Hematopoietic multipotent progenitor cell (in vitro differentiated cells): ENCODE data around the gene EMILIN1. TPM values are rescaled to one million over a fixed set of nuclear protein-coding genes. Genes with fewer than 3 reads are reported as not detected.
"Not testable (repeated sequence)": the region's sequence is repeated elsewhere in the genome, so short reads cannot be mapped to it uniquely, and the experiment has no call there.

Experiments
- DNase-seq, 3 donors: peaks; one replicate each; pipeline ENCODE4 v3.0.0-alpha.2; 2011 to 2015; ENCODE audit warnings: low read depth in 2 of 3, low spot score in 2 of 3
- total RNA-seq: library from RNA; depleted of rRNA; stranded (reverse); fragments of >200 nt; gene quantifications from one replicate; pipeline ENCODE4 v1.2.3, GENCODE V29; 2012

Gene EMILIN1
- total RNA-seq, 1 donor = 31.2 TPM

DNA sequence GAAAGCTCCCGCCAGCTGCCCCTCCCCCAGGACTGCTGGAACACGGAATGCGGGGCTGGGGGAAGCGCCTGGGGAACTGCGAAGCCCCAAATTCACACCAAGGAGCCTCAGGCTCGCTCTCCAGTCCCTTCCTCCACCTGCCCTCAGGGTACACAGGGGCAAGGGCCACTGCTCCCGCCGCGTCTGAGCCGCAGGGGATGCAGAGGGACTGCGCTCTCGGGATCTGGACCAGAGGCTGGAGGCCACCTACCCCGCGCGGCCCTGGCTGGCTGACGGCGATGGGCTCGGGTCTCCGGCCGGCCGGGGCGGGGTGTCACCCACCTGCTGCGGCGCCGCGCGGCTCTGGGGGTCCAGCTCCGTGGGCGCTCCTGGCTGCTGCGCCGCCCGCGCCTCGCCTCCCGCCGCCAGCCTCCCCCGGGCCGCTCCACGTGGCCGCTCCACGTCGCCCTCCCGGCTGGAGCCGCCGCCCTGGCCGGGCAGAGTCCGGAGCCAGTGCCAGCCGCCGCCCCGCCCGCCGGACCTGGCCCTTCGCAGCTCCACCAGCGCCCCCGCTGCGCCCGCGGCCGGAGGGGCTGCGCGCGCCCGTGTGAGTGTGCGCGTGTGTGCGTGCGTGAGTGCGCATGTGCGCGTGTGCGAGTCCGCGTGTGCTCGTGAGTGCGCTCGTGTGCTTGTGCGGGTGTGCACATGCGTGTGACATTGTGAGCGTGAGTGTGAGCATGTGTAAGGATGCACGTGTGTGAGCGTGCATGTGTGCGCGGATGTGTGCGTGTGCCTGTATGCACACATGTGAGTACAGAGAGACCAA lies 40.3 kb downstream of the EMILIN1 start, which contains the start of gene CGREF1:
Gene CGREF1, minus strand, starts transcription at position 604 of the 805 bp plus-strand sequence. CDS start 14,762 bp downstream, outside the sequence.
- DNase-seq = peak in 1 of 3 donors; percentile 27

DNA sequence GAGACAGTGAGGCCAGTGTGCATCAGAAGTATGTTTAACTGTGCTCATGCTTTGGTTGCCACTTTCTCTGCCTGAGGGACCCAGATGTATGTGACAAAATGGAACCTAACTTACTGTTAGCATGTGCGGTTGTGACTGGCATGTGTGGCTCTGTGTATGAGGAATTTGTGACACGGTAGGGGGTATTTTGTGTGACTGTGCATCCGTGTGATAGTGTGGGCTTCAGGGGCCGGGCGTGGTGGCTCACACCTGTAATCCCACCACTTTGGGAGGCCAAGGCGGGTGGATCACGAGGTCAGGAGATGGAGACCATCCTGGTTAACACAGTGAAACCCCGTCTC lies 40.9 kb downstream of the EMILIN1 start:
- not testable (repeated sequence) for DNase-seq

DNA sequence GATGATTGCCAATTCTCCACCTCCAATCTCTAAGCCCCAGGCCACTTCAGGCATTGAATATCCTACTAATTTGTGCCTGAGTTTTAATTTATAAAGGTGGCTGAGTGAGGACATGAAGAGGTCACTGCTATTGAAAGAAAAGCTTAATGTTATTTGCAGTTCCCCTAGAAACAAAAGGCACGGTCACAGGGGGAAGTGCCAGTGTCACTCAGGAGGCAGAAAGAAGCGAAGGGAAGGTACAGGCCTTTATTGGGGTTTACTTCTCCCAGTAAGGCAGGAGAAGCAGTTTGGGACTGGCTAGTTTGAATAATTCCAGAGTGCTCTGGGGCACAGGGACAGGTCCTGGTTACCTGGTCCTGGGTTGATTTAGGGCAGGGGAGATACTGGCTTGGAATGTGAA lies 43.5 kb downstream of the EMILIN1 start:
- DNase-seq = no peak

DNA sequence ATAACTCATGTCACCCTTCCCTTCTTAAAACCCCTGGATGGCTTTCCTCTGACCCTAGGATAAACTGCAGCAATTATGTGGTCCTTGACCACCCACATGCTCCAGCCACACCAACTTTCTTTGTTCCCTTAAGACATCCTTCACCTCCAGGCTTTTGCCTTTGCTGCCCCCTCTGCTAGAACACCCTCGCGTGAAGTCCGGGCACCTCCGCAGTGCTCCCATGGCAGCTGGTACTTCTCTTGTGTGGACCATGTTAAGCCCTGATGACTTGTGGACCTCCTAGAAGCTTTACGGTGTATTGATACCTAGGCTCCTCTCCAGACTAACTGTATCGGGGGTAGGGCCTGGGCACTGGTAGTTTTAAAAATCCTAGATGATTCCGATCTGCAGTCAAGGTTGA lies 44.4 kb downstream of the EMILIN1 start:
- no peak for DNase-seq

DNA sequence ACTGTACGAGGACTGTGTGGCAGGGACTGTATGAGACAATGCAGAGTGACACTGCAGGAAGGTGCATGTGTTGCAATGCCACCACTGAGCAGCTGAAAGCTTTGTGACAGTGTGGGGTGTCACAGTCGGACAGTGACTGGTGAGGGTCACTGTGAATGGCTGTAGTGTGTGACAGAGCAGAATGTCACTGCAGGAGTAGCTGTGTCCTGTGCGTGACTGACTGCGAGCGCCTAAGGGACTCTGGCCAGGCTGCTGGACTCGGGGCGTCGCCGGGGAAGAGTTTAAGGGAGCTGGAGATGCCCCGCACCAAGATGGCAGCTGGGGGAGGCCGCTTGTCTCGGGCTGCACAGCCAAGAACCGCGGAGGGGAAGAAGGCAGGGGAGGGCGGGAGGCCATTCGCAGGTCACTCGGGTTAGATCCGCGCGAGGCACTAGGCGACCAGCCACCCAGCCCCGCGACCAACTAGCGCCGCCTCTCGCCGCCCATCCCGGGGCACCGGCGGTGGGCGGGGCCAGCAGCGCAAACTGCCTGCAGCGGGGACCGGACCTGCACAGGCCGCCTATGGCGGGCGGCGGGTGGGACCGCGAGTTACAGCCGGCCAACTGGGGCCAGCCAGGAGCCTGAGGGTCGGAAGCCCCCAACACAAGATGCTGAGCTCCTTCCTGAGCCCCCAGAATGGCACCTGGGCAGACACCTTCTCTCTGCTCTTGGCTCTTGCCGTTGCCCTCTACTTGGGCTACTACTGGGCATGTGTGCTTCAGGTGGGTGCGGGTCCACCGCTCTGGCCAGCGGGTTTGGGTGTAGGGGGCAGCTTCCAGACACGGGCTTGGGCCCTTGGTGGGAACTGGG lies 45.1 kb downstream of the EMILIN1 start, which contains the start of gene ABHD1:
Gene ABHD1, plus strand, starts transcription at position 514 of the 849 bp plus-strand sequence. Its CDS starts 134 bp downstream, at position 648.
- DNase-seq = peak in 2 of 3 donors; percentile 62 to 65

DNA sequence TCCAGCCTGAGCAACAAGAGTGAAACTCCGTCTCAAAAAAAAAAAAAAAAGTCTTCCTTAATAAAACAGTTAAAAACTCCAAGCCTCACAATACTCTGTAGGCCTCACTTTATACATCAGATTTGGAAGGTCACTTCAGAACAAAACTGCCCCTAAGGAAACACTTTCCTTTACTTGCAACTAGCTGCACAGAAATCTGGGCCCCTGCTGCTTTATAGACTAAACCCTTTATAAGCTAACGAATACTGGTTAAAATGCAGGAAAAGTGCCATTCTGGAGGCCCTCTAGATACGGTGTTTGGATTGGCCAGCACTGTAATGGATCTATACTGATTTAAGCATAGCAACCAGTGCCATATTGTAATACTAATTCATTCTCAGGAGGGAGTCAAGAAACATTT lies 46.7 kb downstream of the EMILIN1 start:
- DNase-seq = no peak

DNA sequence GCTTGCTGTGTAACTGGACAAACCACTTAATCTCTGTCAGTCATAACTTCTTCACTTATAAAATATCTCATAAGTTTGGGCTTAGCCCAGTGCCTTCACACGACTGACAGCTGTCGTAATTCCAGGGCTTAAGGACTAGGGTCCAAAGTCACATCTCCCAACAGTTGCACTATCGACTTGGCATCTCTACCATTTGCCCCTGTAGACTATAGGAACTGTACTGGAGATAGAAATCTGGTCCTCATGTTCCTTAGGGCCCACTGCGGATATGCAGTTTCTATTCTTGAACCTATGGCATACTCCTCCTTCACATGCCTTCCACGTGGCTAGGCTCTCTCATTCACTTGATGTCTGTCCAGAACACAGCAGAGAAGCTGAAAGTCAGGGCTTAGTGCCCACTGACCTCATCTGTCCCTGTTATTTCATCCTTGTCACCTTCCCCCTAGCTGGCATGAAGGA lies 47.9 kb downstream of the EMILIN1 start:
- no peak for DNase-seq

DNA sequence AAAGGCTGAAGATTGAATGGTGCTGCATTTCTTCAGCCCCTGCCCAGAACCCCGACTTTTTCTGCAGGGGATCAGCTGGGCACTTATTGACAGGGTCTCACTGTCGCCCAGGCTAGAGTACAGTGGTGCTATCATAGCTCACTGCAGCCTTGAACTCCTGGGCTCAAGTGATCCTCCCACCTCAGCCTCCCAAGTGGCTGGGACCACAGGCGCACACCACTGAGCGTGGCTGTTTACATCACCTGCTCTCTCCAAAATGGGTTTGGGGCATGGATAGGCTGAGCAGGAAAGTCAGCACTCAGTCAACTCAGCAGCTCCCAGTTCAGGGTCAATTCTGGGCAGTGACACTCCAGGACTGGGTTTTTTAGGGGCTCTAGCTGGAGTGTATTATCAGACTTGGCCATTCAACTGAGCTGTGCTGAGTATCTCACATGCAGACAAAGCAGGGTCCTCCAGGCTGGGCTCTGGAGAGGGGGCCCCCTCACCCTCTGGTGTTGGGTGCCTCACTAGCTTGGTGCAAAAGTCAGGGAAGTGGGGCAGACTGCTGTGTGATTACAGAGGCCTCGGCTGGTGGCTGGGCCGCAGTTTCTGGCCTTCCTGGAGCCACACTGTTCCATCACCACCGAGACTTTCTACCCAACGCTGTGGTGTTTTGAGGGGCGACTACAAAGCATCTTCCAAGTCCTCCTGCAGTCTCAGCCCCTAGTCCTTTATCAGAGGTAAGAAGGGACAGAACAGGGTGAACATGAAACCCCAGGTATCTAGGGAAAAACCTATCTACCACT lies 49.7 kb downstream of the EMILIN1 start:
- no peak for DNase-seq

DNA sequence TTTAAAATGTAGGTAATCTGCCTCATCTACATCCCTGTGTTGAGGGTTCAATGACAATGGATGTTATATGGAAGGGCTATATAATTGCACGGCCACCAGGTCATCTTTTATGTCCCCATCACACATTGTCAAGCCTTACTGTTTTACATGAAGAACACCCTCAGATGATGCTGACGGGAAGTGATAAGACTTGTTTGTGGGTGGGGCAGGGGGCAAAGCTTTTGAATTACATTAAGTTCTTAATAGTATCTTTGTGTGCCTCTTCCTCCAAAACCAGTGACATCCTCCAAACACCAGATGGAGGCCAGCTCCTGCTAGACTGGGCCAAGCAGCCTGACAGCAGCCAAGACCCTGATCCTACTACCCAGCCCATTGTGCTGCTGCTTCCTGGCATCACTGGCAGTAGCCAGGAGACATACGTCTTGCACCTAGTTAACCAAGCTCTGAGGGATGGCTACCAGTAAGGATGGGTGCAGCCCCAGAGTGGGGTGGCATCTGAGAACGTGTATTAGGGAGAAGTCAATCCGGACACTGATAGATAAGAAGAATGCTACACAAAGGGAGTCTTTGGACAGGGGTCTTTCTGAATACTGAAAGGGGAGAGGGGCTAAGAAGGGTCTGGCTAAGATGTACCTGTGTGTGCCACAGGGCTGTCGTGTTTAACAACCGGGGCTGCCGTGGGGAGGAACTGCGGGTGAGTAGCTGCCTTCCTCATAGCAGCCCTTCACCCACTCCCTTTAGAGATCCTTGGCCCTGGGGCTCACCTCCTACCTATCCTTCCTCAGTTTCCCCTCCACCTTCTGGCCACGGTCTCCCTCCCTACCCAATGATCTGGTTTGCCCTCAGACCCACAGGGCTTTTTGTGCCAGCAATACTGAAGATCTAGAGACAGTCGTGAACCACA lies 50.5 kb downstream of the EMILIN1 start:
- DNase-seq = no peak

DNA sequence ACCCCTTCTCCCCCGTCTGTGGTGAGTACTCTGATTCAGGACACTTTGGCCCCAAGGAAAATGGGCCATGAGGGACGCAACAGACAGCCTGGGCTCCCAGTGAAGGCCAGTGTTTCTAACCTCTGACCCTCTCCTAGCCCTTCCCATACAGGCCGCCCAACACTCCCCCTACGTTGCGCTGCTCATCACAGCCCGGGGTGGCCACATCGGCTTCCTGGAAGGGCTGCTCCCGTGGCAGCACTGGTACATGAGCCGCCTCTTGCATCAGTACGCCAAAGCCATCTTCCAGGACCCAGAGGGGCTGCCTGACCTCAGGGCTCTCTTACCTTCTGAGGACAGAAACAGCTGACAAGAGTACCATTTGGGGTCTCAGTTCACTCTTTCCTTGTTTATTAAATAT lies 52.0 kb downstream of the EMILIN1 start:
- no peak for DNase-seq

DNA sequence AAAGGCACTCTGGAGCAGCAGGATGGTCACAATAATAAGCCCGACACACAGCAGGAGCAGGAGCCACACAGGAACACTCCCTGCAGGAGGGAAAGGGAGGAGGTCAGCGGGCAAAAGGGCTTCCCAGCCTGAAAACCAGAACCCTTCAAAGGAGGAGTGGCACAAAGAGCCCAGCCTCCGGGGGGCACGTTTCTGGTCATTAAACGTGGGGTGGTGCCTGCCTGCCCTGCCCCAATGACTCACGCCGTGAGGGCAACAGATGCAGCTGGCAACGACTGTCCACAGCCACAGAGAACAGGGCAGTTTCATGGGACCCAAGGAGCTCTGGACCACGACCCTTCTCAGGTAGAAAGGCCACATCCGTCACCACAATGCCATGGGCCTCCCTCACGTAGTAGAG lies 53.0 kb downstream of the EMILIN1 start:
- no peak for DNase-seq

DNA sequence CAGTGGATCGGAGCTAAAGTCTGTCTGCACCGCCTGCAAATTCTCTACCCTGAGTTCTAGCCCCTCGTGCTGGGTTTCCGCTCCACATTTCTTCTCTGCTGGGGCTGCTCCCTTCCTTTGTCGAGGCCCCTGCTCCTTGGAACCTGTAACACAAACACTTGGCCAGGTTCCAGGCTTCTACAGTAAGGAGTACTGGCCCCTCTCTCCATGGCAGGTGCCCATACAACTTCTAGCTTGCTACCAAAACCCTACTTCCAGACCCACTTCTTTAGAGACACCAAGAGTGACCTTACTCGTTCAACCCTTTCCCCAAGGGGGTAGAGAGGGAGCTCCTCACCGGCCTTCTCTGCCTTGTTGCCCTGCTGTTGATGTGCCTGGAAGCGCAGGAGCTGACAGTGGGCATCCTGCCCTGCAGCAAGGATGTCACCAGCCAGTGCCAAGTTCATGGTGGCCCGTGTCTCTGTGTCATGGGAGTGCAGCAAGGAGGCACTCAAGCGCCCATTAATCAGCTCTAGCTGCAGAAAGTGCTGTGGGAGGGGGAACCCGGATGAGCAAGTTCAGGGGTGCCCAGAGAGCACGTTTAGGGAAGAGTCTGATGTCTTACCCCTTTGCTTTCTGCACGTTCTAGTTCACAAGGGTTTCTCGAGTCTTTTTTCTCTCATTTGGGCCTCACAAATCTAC lies 54.9 kb downstream of the EMILIN1 start:
- no peak for DNase-seq

DNA sequence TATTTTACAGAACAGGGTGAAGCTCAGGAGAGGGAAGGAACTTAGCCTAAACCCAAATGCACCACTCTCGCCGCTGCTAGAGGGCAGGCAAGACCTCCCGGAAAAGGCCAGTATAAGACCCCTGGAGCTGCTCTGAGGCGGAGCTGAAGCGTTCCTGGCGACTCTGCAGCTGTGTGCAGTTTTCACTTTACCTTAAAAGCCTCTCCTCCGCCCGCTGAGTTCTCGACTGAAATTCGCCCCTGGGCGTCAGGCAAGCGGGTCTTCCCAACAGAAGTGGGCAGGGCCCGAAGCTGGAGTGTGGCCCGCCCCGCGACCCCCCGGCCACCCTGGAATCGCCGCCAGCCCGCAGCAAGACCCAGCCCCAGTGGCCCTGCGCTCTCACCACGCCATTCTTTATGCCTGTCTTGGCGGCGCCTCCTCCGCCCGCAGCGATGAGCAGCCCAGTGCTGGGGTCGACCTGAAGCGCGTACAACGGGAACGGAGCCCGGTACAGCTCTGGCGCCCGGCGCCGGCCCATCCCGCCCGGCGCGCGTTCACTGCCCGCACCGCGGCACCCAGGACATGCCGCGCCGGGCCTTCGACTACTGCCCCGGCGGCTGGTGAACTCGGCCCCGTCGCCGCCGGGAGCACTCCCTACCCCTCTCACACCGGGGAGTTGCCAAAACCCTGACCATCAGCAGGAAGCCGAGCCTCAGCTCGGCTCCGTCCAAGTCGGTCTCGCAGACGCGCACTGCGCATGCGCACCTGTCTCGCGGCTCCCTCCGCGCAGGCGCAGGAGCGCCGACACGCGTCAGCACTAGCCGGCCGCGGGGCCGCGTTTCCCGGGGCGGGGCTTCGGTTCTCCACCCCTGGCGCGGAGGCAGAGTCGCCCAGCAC lies 55.7 kb downstream of the EMILIN1 start, which contains the start of gene PREB:
Gene PREB, minus strand, starts transcription at position 732 of the 876 bp plus-strand sequence. Its CDS starts 215 bp downstream, at position 517.
- peak; percentile 94 to 97 (median 95) for DNase-seq

DNA sequence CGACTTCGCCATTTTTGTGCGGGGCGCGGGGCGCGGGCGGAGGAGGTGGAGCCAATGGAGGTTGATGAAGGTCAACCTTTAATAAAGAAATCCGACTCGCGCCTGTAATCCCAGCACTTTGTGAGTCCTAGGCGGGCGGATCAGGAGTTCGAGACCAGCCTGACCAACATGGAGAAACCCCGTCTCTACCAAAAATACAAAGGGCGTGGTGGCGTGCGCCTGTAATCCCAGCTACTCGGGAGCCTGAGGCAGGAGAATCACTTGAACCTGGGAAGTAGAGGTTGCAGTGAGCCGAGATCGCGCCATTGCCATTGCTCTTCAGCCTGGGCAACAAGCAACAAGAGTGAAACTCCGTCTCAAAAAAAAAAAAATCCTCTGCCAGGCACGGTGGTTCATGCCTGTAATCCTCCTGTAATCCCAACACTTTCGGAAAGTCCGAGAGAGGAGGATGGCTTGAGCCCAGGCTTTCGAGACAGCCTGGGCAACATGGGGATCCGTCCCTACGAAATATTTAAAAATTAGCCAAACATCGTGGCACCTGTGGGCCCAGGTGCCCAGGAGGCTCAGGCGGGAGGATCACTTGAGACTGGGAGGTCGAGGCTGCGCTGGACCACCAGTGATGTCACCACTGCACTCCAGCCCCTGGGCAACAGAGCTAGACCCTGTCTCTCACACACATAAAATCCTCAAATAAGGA lies 56.5 kb downstream of the EMILIN1 start:
- no peak for DNase-seq

DNA sequence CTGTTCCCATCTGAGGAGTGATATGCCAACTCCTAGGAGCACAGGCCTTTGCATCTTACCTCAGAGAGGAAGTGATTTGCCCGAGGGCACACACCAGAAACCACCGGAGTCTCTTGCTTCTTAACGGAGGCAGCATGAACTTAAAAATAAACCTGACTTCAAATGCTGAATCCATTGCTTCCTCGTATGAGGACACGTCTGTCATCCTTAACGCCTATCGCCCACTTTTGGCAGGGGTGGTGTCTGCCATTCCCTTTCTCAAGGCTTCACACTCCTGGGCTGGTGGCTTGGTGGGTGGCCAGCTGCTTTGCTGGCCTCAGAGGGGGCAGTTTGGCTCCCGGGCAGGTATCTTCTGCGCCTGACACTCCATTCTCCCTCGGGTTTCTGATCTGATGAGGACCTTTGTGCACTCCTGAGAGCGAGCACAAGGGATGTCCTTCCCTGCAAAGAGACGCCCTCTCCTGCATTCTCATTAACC lies 57.1 kb downstream of the EMILIN1 start:
- DNase-seq = no peak
